ENCODE results near the gene FAM131C. TPM values are rescaled to one million over a fixed set of nuclear protein-coding genes. Genes with fewer than 3 reads are reported as not detected.

The FAM131C gene
- total and polyA plus RNA-seq, 10 of the 15 experiments (the other 5 are each of a cell fraction or from before 2014, with no cell fraction given) = 0.03 TPM; not detected in 9

GRCh38 chr1:16042096-16042495 lies 31.4 kb downstream of the FAM131C start:
- H3K4me1 ChIP-seq (ENCODE audit: control insufficient read depth, insufficient read depth, low read length) = no peaks in the 10 kb centered on the region
- no peaks in the 10 kb centered on the region for H3K79me2 ChIP-seq (ENCODE audit: control insufficient read depth, insufficient read depth, low read length)
- 57% methylated on average over 7 of the region's 9 CpGs for WGBS (ENCODE audit: insufficient coverage, insufficient replicate concordance, low lambda C conversion rate, missing lambda C conversion rate)
- ChIA-PET CTCF (interaction anchor here (1.3 kb wide), 1 partner anchor 32 kb away, joined by 5 read pairs; no protein-coding TSS in a partner anchor), SMC1A (ENCODE audit: uncharacterized antibody, unreplicated experiment) (no interaction called here), POLR2A (no interaction called here), RAD21 (ENCODE audit: unreplicated experiment) (no interaction called here)
- H3K9ac ChIP-seq (ENCODE audit: control insufficient read depth, insufficient read depth, low read length) = no peak overlapping the region
- H2AFZ ChIP-seq (ENCODE audit: control insufficient read depth, low read depth, low read length) = no peak overlapping the region
- peak; percentile 45 for ATAC-seq
- H3K4me2 ChIP-seq (ENCODE audit: control insufficient read depth, insufficient read depth) = no peak overlapping the region
- no peaks in the 10 kb centered on the region for H4K20me1 ChIP-seq (ENCODE audit: control insufficient read depth, insufficient read depth)
- H3K9me3 ChIP-seq (replicated peaks; ENCODE audit: control insufficient read depth, insufficient read depth, low read length) = no peaks in the 10 kb centered on the region
- no peak overlapping the region for H3K27ac ChIP-seq (ENCODE audit: control insufficient read depth, insufficient read depth)
- DNase-seq (ENCODE audit: low read depth, low spot score) = no peak
- BruUV-seq (replicated peaks) = no TSS peak
- TF ChIP-seq CTCF (IDR thresholded peaks at IDR 0.05 in 2 of 3, conservative IDR thresholded peaks at IDR 0.05 in 1 of 3; ENCODE audit: control insufficient read depth in 2 of 3, extremely low read depth in 1 of 3, insufficient read depth in 1 of 3, low read depth in 3 of 3, low read length in 3 of 3) = peak in 2 of 3 experiments; percentile 24 to 26; a peak in 1 of 6 replicates
- TF ChIP-seq ZNF207 (IDR thresholded peaks at IDR 0.05; ENCODE audit: borderline replicate concordance) = no peak
- FAIRE-seq = no peak
- in situ Hi-C loops (cut with MboI) (no loop called here), intact Hi-C loops (cut with micrococcal nuclease; ENCODE audit: unreplicated experiment) (no loop called here)
- H3K27me3 ChIP-seq (replicated peaks in 1 of 2; ENCODE audit: control insufficient read depth in 2 of 2, insufficient read depth in 2 of 2, low read length in 1 of 2) = no peaks in the 10 kb centered on the region; a peak in 1 of 4 replicates
- no peaks in the 10 kb centered on the region for H3K36me3 ChIP-seq (ENCODE audit: control insufficient read depth in 2 of 2, insufficient read depth in 2 of 2, low read length in 1 of 2)
- H3K4me3 ChIP-seq = no peak overlapping the region

- Histone ChIP-seq H3K4me2 (ENCODE audit: control insufficient read depth, insufficient read depth) (no peak overlapping the region), H3K36me3 (ENCODE audit: control insufficient read depth in 2 of 2, insufficient read depth in 2 of 2, low read length in 1 of 2) (no peaks in the 10 kb centered on the region), H3K9ac (ENCODE audit: control insufficient read depth, insufficient read depth, low read length) (no peak overlapping the region), H3K9me3 (replicated peaks; ENCODE audit: control insufficient read depth, insufficient read depth, low read length) (no peaks in the 10 kb centered on the region), H3K4me3 (no peak overlapping the region), H3K79me2 (ENCODE audit: control insufficient read depth, insufficient read depth, low read length) (no peaks in the 10 kb centered on the region), H2AFZ (ENCODE audit: control insufficient read depth, low read depth, low read length) (no peak overlapping the region), H4K20me1 (ENCODE audit: control insufficient read depth, insufficient read depth) (no peaks in the 10 kb centered on the region), H3K4me1 (ENCODE audit: control insufficient read depth, insufficient read depth, low read length) (no peaks in the 10 kb centered on the region), H3K27ac (ENCODE audit: control insufficient read depth, insufficient read depth) (no peak overlapping the region), H3K27me3 (replicated peaks in 1 of 2; ENCODE audit: control insufficient read depth in 2 of 2, insufficient read depth in 2 of 2, low read length in 1 of 2) (no peaks in the 10 kb centered on the region)
- BruUV-seq (replicated peaks) = no TSS peak
- ChIA-PET SMC1A (ENCODE audit: uncharacterized antibody, unreplicated experiment) (no interaction called here), CTCF (interaction anchor here (0.8 to 1.3 kb wide), 3 partner anchors 31 to 246 kb away, joined by 3 to 7 read pairs (median 5); no protein-coding TSS in a partner anchor), RAD21 (ENCODE audit: unreplicated experiment) (no interaction called here), POLR2A (no interaction called here)
- FAIRE-seq (no peak), ATAC-seq (no peak), DNase-seq (ENCODE audit: low read depth, low spot score) (no peak)
- intact Hi-C loops (cut with micrococcal nuclease; ENCODE audit: unreplicated experiment) (no loop called here), in situ Hi-C loops (cut with MboI) (no loop called here)
- 23% methylated on average over 7 of the region's 8 CpGs for WGBS (ENCODE audit: insufficient coverage, insufficient replicate concordance, low lambda C conversion rate, missing lambda C conversion rate)
- TF ChIP-seq ATF3 (IDR thresholded peaks at IDR 0.05; ENCODE audit: borderline replicate concordance, extremely low read depth, low read depth, low read length) (no peak), MTA3 (IDR thresholded peaks at IDR 0.05; ENCODE audit: borderline replicate concordance, low read length) (no peak), YBX1 (IDR thresholded peaks at IDR 0.05) (no peak), MEF2B (IDR thresholded peaks at IDR 0.05; ENCODE audit: partially characterized antibody, poor library complexity, severe bottlenecking) (no peak), CREM (IDR thresholded peaks at IDR 0.05; ENCODE audit: low read depth) (no peak), RUNX3 (IDR thresholded peaks at IDR 0.05; ENCODE audit: low read length) (no peak), CHD4 (IDR thresholded peaks at IDR 0.05) (no peak), SIN3A (IDR thresholded peaks at IDR 0.05; ENCODE audit: low read depth, low read length) (no peak), WRNIP1 (IDR thresholded peaks at IDR 0.05; ENCODE audit: borderline replicate concordance, low read depth, low read length) (no peak), NRF1 (conservative IDR thresholded peaks at IDR 0.05; ENCODE audit: low read depth, low read length) (no peak), ZSCAN29 (IDR thresholded peaks at IDR 0.05) (no peak), E2F8 (IDR thresholded peaks at IDR 0.05; ENCODE audit: low read depth, partially characterized antibody) (no peak)
These were observed 32.3 kb downstream of the FAM131C start for GRCh38 chr1:16041200-16041599.

Measured in GM12878 (cell line).